HEK293 (cell line): ENCODE data around the gene PRPF19.
A peak's percentile ranks its signal among the peaks of the same experiment; 100 is the strongest.

Experiments used
- CTCF ChIA-PET: fragments of 350-600 bp; formaldehyde crosslinking; extraction: SDS; loops from one replicate; lab custom pipeline; 2021; ENCODE audit warnings: antibody characterized with exemption; lab: Yijun Ruan, JAX
- POLR2A ChIA-PET: fragments of 300-600 bp; formaldehyde crosslinking; extraction: SDS; loops from one replicate; lab custom pipeline; 2020; ENCODE audit warnings: antibody characterized with exemption, inconsistent platforms; lab: Yijun Ruan, JAX
- H3K27ac ChIP-seq: fragments of 200-500 bp; sonication (Bioruptor generic); 2 replicates; pipeline ENCODE4 v1.5.1; 2014; ENCODE audit warnings: low read depth, low read length, control low read depth, inconsistent platforms; ENCODE audit errors: extremely low read depth
- H3K36me3 ChIP-seq, 2 experiments: fragments of 200-500 bp in 1 of 2; sonication (Bioruptor generic) in 1 of 2; 1 replicate in 1 of 2; 2 replicates in 1 of 2; pipeline ENCODE4 v1.5.1; 2014 to 2017; ENCODE audit warnings: inconsistent platforms in 2 of 2, low read length in 2 of 2; ENCODE audit not compliant: control insufficient read depth in 2 of 2, insufficient read depth in 1 of 2
- H3K4me1 ChIP-seq: fragments of 200-500 bp; sonication (Bioruptor generic); 2 replicates; pipeline ENCODE4 v1.5.1; 2014; ENCODE audit warnings: mild to moderate bottlenecking, low read length, inconsistent platforms; ENCODE audit not compliant: control insufficient read depth, insufficient read depth
- H3K4me3 ChIP-seq: 2 replicates; pipeline ENCODE4 v1.5.1; 2011; ENCODE audit warnings: low read depth, mild to moderate bottlenecking, control low read depth, low read length, moderate library complexity
- H3K9me3 ChIP-seq: fragments of 200-500 bp; sonication (Bioruptor generic); 2 replicates; pipeline ENCODE4 v1.5.1; 2014; ENCODE audit warnings: low read depth, low read length, inconsistent platforms; ENCODE audit not compliant: control insufficient read depth, insufficient read depth
- ATF2 ChIP-seq: fragments of 450-650 bp; formaldehyde crosslinking; IDR thresholded peaks from 2 replicates; pipeline ENCODE4 v1.5.1; 2016; ENCODE audit warnings: missing biosample characterization, missing genetic modification characterization, low read depth
- EGR2 ChIP-seq: fragments of 450-650 bp; formaldehyde crosslinking; IDR thresholded peaks from 2 replicates; pipeline ENCODE4 v1.5.1; 2016; ENCODE audit warnings: low read depth, missing biosample characterization, missing genetic modification characterization
- KLF9 ChIP-seq: fragments of 450-650 bp; formaldehyde crosslinking; IDR thresholded peaks from 2 replicates; pipeline ENCODE4 v1.5.1; 2016; ENCODE audit warnings: missing biosample characterization, missing genetic modification characterization, low read depth
- MEIS1 ChIP-seq: sonication (generic); formaldehyde crosslinking; IDR thresholded peaks from 2 replicates; pipeline ENCODE4 v1.8.1; 2022; ENCODE audit warnings: missing genetic modification reagents, mild to moderate bottlenecking, borderline replicate concordance
- PRDM1 ChIP-seq: fragments of 450-650 bp; formaldehyde crosslinking; IDR thresholded peaks from 2 replicates; pipeline ENCODE4; 2016; ENCODE audit warnings: missing biosample characterization, missing genetic modification characterization
- SCRT2 ChIP-seq: fragments of 450-650 bp; formaldehyde crosslinking; IDR thresholded peaks from 2 replicates; pipeline ENCODE4 v1.5.1; 2016; ENCODE audit warnings: missing biosample characterization, missing genetic modification characterization
- ZFHX2 ChIP-seq: fragments of 450-650 bp; formaldehyde crosslinking; conservative IDR thresholded peaks from 2 replicates; pipeline ENCODE4 v1.5.1; 2016; ENCODE audit warnings: missing biosample characterization, missing genetic modification characterization
- ZNF121 ChIP-seq: fragments of 450-650 bp; formaldehyde crosslinking; IDR thresholded peaks from 2 replicates; pipeline ENCODE4 v1.5.1; 2016; ENCODE audit warnings: missing biosample characterization, missing genetic modification characterization
- ZNF266 ChIP-seq: fragments of 450-650 bp; formaldehyde crosslinking; IDR thresholded peaks from 2 replicates; pipeline ENCODE4 v1.5.1; 2016; ENCODE audit warnings: missing biosample characterization, missing genetic modification characterization, low read depth
- ZNF274 ChIP-seq, 2 experiments: fragments of 200-500 bp in 1 of 2; fragments of 450-650 bp in 1 of 2; sonication (Bioruptor generic) in 1 of 2; formaldehyde crosslinking in 1 of 2; IDR thresholded peaks; 2 replicates each; pipeline versions ENCODE4 v1.5.1 to v1.6.1; 2014 to 2016; ENCODE audit warnings: borderline replicate concordance in 1 of 2, inconsistent platforms in 1 of 2, low read length in 1 of 2, missing biosample characterization in 1 of 2, missing genetic modification characterization in 1 of 2
- ZNF311 ChIP-seq: fragments of 450-650 bp; formaldehyde crosslinking; IDR thresholded peaks from 2 replicates; pipeline ENCODE4 v1.5.1; 2017; ENCODE audit warnings: missing biosample characterization, missing genetic modification characterization, borderline replicate concordance
- ZNF341 ChIP-seq: fragments of 450-650 bp; formaldehyde crosslinking; IDR thresholded peaks from 2 replicates; pipeline ENCODE4; 2016; ENCODE audit warnings: low read depth, missing biosample characterization, missing genetic modification characterization
- ZNF416 ChIP-seq: fragments of 450-650 bp; formaldehyde crosslinking; IDR thresholded peaks from 2 replicates; pipeline ENCODE4 v1.5.1; 2016; ENCODE audit warnings: missing biosample characterization, missing genetic modification characterization
- ZNF48 ChIP-seq: fragments of 450-650 bp; formaldehyde crosslinking; IDR thresholded peaks from 2 replicates; pipeline ENCODE4 v1.5.1; 2016; ENCODE audit warnings: missing biosample characterization, missing genetic modification characterization
- ZNF629 ChIP-seq: fragments of 450-650 bp; formaldehyde crosslinking; IDR thresholded peaks from 2 replicates; pipeline ENCODE4 v1.5.1; 2017; ENCODE audit warnings: missing biosample characterization, missing genetic modification characterization
- ZNF654 ChIP-seq: fragments of 450-650 bp; formaldehyde crosslinking; IDR thresholded peaks from 2 replicates; pipeline ENCODE4 v1.5.1; 2016; ENCODE audit warnings: low read depth, missing biosample characterization, missing genetic modification characterization
- ZNF777 ChIP-seq: fragments of 450-650 bp; formaldehyde crosslinking; IDR thresholded peaks from 2 replicates; pipeline ENCODE4 v1.5.1; 2017; ENCODE audit warnings: missing biosample characterization, missing genetic modification characterization, borderline replicate concordance
- TF ChIP-seq, protein P1 (sequence below): fragments of 450-650 bp; formaldehyde crosslinking; IDR thresholded peaks from 2 replicates; pipeline ENCODE4 v1.5.1; 2016; ENCODE audit warnings: missing biosample characterization, missing genetic modification characterization
- TF ChIP-seq, protein P2 (sequence below): fragments of 450-650 bp; formaldehyde crosslinking; IDR thresholded peaks from 2 replicates; pipeline ENCODE4 v1.5.1; 2017; ENCODE audit warnings: missing biosample characterization, missing genetic modification characterization

Gene PRPF19

DNA sequence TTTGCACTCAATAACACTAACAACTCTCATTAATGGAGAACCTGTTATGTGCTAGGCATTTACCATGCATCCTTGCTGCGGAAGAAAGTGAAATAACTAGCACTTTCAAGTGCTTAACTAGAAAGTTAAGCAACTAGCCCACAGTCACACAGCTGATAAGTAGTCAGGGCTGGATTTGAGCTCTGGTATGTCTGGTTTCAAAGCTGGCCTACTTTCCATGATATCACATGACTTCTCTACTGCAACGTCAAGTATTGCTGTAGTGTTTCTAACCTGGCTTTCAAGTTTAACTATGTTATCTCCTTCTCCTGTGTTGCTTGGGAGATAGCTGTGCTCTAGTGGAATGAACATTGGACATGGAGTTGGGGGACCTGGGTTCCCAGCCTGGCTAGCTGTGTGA is 33.5 kb upstream of the PRPF19 start:
- Histone ChIP-seq H3K9me3 (no peaks in the 10 kb centered on the region), H3K4me1 (no peaks in the 10 kb centered on the region), H3K36me3 (peaks cover 0 to 13% of the 10 kb centered on the region in 2 experiments; a peak in 1 of 3 replicates), H3K4me3 (no peak overlapping the region), H3K27ac (no peak overlapping the region)
- ChIA-PET CTCF (interaction anchor here (0.6 to 1.8 kb wide), 5 partner anchors 14 to 165 kb away, joined by 3 to 5 read pairs (median 4); no protein-coding TSS in a partner anchor), POLR2A (interaction anchor here (1.2 to 1.9 kb wide), 2 partner anchors 10 to 26 kb away, joined by 6 to 7 read pairs; partner anchors contain the start of gene TMEM109)
- TF ChIP-seq PRDM1 (tag by site-specific recombination) (peak; percentile 61), ZNF341 (no peak)

GRCh38 chr11:60939301-60939700 is 32.9 kb upstream of the PRPF19 start:
- no peak for TF ChIP-seq ZNF311 (tag by site-specific recombination)
- TF ChIP-seq ZNF416 (tag by site-specific recombination): no peak
- TF ChIP-seq ZNF629 (tag by site-specific recombination): no peak
- no peak for TF ChIP-seq ZNF274 (IDR thresholded peaks at IDR 0.05; ENCODE audit: low read length)
- no peak for TF ChIP-seq ZNF274 (tag by site-specific recombination; IDR thresholded peaks at IDR 0.05; ENCODE audit: borderline replicate concordance)
- TF ChIP-seq, protein P1, sequence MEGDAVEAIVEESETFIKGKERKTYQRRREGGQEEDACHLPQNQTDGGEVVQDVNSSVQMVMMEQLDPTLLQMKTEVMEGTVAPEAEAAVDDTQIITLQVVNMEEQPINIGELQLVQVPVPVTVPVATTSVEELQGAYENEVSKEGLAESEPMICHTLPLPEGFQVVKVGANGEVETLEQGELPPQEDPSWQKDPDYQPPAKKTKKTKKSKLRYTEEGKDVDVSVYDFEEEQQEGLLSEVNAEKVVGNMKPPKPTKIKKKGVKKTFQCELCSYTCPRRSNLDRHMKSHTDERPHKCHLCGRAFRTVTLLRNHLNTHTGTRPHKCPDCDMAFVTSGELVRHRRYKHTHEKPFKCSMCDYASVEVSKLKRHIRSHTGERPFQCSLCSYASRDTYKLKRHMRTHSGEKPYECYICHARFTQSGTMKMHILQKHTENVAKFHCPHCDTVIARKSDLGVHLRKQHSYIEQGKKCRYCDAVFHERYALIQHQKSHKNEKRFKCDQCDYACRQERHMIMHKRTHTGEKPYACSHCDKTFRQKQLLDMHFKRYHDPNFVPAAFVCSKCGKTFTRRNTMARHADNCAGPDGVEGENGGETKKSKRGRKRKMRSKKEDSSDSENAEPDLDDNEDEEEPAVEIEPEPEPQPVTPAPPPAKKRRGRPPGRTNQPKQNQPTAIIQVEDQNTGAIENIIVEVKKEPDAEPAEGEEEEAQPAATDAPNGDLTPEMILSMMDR (tag by site-specific recombination): no peak
- no peak for TF ChIP-seq ZNF266 (tag by site-specific recombination)
- no peak for TF ChIP-seq ZNF48
- no peak for TF ChIP-seq MEIS1 (CRISPR knock-in tag)
- no peak for TF ChIP-seq ZNF121 (tag by site-specific recombination)
- no peak for TF ChIP-seq ZNF777 (tag by site-specific recombination)
- TF ChIP-seq ZNF654 (tag by site-specific recombination): no peak
- no peak for TF ChIP-seq ATF2
- TF ChIP-seq KLF9 (tag by site-specific recombination): no peak
- CTCF ChIA-PET: interaction anchor here (0.6 to 0.8 kb wide), 2 partner anchors 27 to 40 kb away, joined by 3 to 4 read pairs; no protein-coding TSS in a partner anchor
- Histone ChIP-seq H3K9me3 (no peaks in the 10 kb centered on the region), H3K4me1 (no peaks in the 10 kb centered on the region), H3K27ac (no peak overlapping the region), H3K36me3 (peaks cover 0 to 17% of the 10 kb centered on the region in 2 experiments; a peak in 1 of 3 replicates), H3K4me3 (no peak overlapping the region)
- POLR2A ChIA-PET: interaction anchor here (1.0 to 1.9 kb wide), 2 partner anchors 10 to 15 kb away, joined by 3 to 6 read pairs; no protein-coding TSS in a partner anchor

DNA sequence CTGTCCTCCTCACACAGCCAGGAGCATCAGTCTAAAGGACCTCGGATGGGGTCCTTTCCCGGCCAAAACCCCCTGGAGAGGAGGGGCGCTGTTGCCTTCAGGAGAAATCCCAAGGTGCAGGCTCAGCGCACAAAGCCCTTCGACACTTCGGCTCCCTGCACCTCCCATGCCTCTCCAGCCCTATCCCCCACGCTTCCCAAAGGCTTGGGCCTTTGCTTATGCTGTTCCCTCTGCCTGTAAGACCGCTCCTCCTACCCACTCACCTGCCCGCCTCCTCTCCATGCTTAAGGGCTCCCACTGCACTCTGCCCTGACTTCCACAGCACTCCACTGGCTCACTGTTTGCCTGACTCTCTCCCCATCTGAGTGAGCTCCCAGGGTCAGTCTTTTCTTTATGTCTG is 32.1 kb upstream of the PRPF19 start:
- TF ChIP-seq SCRT2 (no peak), ZFHX2 (tag by site-specific recombination) (peak; percentile 62; the same call in 1 of the 2 replicates), EGR2 (tag by site-specific recombination) (peak; percentile 69)
- TF ChIP-seq, protein P2, sequence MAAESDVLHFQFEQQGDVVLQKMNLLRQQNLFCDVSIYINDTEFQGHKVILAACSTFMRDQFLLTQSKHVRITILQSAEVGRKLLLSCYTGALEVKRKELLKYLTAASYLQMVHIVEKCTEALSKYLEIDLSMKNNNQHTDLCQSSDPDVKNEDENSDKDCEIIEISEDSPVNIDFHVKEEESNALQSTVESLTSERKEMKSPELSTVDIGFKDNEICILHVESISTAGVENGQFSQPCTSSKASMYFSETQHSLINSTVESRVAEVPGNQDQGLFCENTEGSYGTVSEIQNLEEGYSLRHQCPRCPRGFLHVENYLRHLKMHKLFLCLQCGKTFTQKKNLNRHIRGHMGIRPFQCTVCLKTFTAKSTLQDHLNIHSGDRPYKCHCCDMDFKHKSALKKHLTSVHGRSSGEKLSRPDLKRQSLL: no peak
- Histone ChIP-seq H3K9me3 (no peaks in the 10 kb centered on the region), H3K4me1 (no peaks in the 10 kb centered on the region), H3K4me3 (no peak overlapping the region), H3K36me3 (peaks cover 0 to 25% of the 10 kb centered on the region in 2 experiments; a peak in 1 of 3 replicates), H3K27ac (no peak overlapping the region)
- CTCF ChIA-PET: no interaction called here
- POLR2A ChIA-PET: interaction anchor here (0.6 to 1.0 kb wide), 2 partner anchors 15 to 379 kb away, joined by 3 read pairs; no protein-coding TSS in a partner anchor
